Right cardiac atrium (tissue), 5 donors: ENCODE measurements around the gene GUCA2A. TPM values are rescaled to one million over a fixed set of nuclear protein-coding genes. Genes with fewer than 3 reads are reported as not detected.
A peak's percentile ranks its signal among the peaks of the same experiment; 100 is the strongest.
"Not testable (repeated sequence)": the region's sequence is repeated elsewhere in the genome, so short reads cannot be mapped to it uniquely, and the experiment has no call there.

Source experiments
- ATAC-seq, 2 donors: fragments of 200-7000 bp; cut with Tn5 transposase; one replicate each; pipeline versions ENCODE4 v1.8.0 to v1.9.1; 2020; ENCODE audit warnings: moderate library complexity in 2 of 2, mild to moderate bottlenecking in 1 of 2
- DNase-seq, 3 donors: peaks; one replicate each; pipeline ENCODE4 v3.0.0-alpha.2; 2020
- H3K27ac ChIP-seq: one replicate; pipeline ENCODE4 v1.5.1; 2013; ENCODE audit warnings: mild to moderate bottlenecking, low read length, control low read depth, moderate library complexity
- H3K27me3 ChIP-seq: one replicate; pipeline ENCODE4 v1.6.1; 2013; ENCODE audit not compliant: control insufficient read depth, insufficient read depth
- H3K4me1 ChIP-seq: one replicate; pipeline ENCODE4 v1.6.1; 2013; ENCODE audit warnings: low read length; ENCODE audit not compliant: control insufficient read depth, insufficient read depth
- H3K4me3 ChIP-seq: one replicate; pipeline ENCODE4 v1.5.1; 2013; ENCODE audit warnings: low read length, control low read depth
- H3K9me3 ChIP-seq: one replicate; pipeline ENCODE4 v1.6.1; 2013; ENCODE audit warnings: low read length; ENCODE audit not compliant: control insufficient read depth
- WGBS: extraction: QIAGEN DNeasy Blood & Tissue Kit; methylation state at CpG from one replicate; pipeline ENCODE4 v1.1.7; 2013; 5-methylcytosine and 5-hydroxymethylcytosine counted together
- intact Hi-C, 4 donors: fragments of 100-400 bp; cut with DNase I; formaldehyde crosslinking; loops; one replicate each; pipeline versions ENCODE4 v1.11.0 to v1.14.0; 2022 to 2023
- long read RNA-seq, 4 donors: library from polyadenylated mRNA; unstranded; transcript quantifications; one replicate each; pipeline ENCODE4 v2.0.0, GENCODE V29; 2020 to 2021
- polyA plus RNA-seq: library from polyadenylated mRNA; stranded (reverse); fragments of 200-250 nt; gene quantifications from one replicate; pipeline ENCODE4 v1.2.3, GENCODE V29; 2013
- total RNA-seq, 4 donors: library from RNA; stranded (reverse); fragmentation: NEBNext Ultra II Directional; extraction: Animal tissue kit (Norgen Biotek cat#: 25700); gene quantifications; one replicate each; pipeline ENCODE4 v1.2.1, GENCODE V29; 2021
- donor health status: healthy with polysubstance abuse.
- donor health status: DM: no; HTN: yes; CAD: no.
- donor health status: DM: no; HTN: no; CAD: no.
- donor health status: DM: no; HTN: yes; CAD: no; lungs with severe emphysema.
- donor health status: DM: yes; HTN: yes; CAD: no.

GUCA2A gene
- not detected for total RNA-seq
- polyA plus RNA-seq = not detected
- long read RNA-seq, donor 1 = 0 reads
- long read RNA-seq, donor 2 = 0 reads
- long read RNA-seq, donor 3 = 0 reads
- long read RNA-seq, donor 4 = 0 reads

DNA sequence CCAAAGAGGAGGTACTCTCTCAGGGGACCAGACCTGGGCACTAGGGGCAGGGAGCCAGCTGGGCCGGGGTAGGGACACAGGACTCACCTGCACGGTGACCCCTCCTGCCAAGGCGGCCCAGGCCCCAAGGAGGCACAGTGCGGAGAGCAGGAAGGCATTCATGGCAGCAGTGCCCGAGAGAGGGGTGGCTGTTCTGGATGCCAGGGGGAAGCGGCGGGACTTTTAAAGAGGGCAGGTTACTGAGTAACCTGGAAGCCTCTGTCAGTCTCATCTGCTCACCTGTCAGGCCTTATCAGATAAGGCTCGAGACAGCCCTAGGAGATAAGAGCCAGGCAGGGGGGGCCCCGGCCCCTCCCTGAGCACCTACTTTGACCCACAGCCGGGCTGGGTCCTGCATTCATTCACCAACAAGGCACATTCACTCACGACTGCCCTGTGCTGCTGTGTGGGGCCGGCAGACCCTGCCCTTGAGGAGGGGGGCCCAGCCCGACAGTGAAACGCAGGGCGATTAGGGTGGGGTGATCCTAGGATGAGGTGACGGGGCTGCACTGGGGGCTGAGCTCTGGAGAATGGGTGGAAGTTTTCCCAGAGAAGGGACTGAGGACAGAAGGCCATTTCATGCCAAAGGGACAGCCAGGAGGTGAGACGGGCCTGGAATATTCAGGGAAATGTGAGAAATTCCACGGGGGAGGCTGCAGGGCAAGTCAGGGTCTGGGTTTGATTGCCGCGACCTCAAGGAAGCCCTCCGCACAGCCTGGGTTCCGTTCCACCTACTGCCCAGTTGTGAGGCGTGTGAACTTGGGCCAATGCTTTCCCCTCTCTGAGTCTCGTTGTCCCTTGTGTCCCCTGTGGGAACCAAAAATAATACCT, at the start of gene GUCA2A:
Gene GUCA2A (minus strand): TSS at position 195 of the 870 bp plus-strand sequence. CDS start 33 bp downstream, at position 162.
- H3K27ac ChIP-seq = no peak within 1 kb of the TSS

DNA sequence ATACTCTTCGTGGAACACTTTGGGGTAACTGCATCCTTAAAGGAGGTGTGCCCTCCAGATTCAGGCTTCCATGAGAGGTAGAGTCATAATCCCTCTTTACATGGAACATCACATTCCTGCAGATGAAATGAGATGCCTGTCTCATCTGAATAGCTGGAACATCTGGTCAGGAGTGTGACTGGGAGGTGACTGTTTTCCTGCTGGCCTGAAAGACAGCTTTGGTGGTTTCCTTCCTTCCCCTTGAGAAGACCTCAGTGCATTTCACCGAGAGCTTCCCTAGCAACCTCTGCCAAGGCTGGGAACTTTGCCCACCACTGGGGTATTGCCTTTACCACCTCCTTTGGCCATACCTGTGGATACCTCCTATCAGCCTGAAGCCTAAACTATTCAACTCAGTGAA, 46.7 kb upstream of the GUCA2A start:
- intact Hi-C loops = no loop called here
- Histone ChIP-seq H3K4me1 (peaks cover 7% of the 10 kb centered on the region), H3K9me3 (no peaks in the 10 kb centered on the region), H3K4me3 (no peak overlapping the region), H3K27ac (no peak overlapping the region), H3K27me3 (no peaks in the 10 kb centered on the region)
- WGBS = 70% methylated on average over 2 of the region's 2 CpGs
- DNase-seq (no peak), ATAC-seq (no peak)

More for the DNA sequence above, at the start of gene GUCA2A:
- intact Hi-C loops = no loop called here
- Histone ChIP-seq H3K27me3 (no peaks in the 10 kb centered on the region), H3K4me3 (no peak within 1 kb of the TSS), H3K4me1 (peaks cover 9% of the 10 kb centered on the region), H3K9me3 (no peaks in the 10 kb centered on the region)
- DNase-seq (no peak), ATAC-seq (peak in 1 of 2 donors; percentile 4)
- 72% methylated on average over 24 of the region's 24 CpGs for WGBS

- H3K9me3 ChIP-seq = no peaks in the 10 kb centered on the region
- H3K4me1 ChIP-seq = peaks cover 7% of the 10 kb centered on the region
- ATAC-seq = no peak
- no peak for DNase-seq
- intact Hi-C loops = no loop called here
- H3K4me3 ChIP-seq = no peak overlapping the region
- 88% methylated on average over 6 of the region's 6 CpGs for WGBS
- H3K27ac ChIP-seq = no peak overlapping the region
- no peaks in the 10 kb centered on the region for H3K27me3 ChIP-seq
These were observed 46.0 kb upstream of the GUCA2A start for GRCh38 chr1:42210421-42211133.

DNA sequence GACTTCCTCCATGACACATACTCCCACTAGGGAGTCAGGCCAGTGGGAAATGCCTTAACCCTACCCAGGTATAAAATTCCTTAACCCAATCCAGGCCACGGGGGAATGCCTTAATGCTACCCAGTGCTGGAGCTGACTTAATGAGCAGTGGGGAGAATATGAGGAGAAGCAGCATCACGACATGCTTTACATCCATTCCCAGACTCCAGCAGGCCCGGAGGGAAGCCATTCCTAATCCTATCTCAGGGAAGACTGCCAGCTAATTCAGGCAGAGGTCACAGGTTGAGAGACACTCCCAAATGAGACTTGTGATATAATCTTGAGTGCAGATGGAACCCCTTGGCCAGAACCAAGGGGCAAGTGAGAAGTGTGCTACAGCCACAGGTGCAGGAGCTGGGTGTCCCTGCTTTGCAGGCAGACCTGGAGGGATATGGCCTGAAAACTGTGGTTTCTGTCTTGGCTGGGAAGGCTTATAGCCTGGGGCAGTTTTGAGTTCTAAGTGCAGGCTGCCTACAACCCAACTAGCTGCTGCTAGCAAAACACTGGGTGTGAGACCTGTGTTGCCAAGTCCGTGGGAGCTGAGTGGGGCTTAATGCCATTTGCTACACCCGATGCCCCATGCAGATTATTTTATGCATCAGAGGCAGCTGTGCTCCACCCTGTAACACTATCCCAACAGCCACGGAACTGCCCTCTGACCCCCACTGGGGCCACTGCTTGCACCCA, 45.1 kb upstream of the GUCA2A start:
- intact Hi-C loops = no loop called here
- Histone ChIP-seq H3K4me1 (peaks cover 7% of the 10 kb centered on the region), H3K27ac (no peak overlapping the region), H3K9me3 (no peaks in the 10 kb centered on the region), H3K27me3 (no peaks in the 10 kb centered on the region), H3K4me3 (no peak overlapping the region)
- ATAC-seq (no peak), DNase-seq (peak in 1 of 3 donors; percentile 35)
- 59% methylated on average over 6 of the region's 6 CpGs for WGBS

DNA sequence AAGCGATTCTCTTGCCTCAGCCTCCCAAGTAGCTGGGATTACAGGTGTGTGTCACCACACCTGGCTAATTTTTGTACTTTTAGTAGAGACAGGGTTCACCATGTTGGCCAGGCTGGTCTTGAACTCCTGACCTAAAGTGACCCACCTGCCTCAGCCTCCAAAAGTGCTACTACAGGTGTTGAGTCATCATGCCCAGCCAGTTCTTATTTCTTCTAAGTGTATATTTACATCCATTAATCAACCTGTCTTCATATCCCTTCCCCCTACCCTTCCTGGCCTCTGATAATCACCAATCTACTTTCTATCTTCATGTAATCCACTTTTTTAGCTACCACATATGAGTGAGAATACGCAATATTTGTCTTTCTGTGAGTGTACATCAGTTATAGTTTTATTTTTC, 42.4 kb upstream of the GUCA2A start:
- intact Hi-C loops, ATAC-seq, H3K4me1 ChIP-seq, H3K27me3 ChIP-seq, H3K27ac ChIP-seq, DNase-seq, H3K9me3 ChIP-seq, H3K4me3 ChIP-seq: not testable (repeated sequence)
- WGBS = 98% methylated on average over 2 of the region's 2 CpGs

DNA sequence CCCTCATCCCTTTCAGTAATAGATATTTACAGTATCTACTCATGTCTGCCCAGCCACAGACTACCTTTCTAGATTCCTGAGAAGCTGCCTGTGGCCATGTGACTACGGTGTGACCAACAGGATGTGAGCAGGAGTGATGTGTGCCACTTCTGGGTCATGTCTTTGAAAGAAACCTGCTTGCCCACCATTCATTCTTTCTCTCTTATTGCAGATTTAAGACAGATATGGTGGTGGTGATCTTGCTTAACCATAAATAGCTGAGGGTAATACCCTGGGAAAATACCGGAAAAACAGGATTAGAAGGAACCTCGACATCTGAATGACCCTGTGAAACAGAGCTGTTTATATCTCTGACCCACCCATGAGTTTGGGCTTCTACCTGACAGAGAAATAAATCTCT, 41.6 kb upstream of the GUCA2A start:
- intact Hi-C loops = no loop called here
- H3K27me3 ChIP-seq = no peaks in the 10 kb centered on the region
- WGBS = 93% methylated on average over 3 of the region's 3 CpGs
- no peaks in the 10 kb centered on the region for H3K9me3 ChIP-seq
- DNase-seq (no peak), ATAC-seq (no peak)
- H3K4me1 ChIP-seq = peaks cover 5% of the 10 kb centered on the region
- no peak overlapping the region for H3K27ac ChIP-seq
- H3K4me3 ChIP-seq = no peak overlapping the region

DNA sequence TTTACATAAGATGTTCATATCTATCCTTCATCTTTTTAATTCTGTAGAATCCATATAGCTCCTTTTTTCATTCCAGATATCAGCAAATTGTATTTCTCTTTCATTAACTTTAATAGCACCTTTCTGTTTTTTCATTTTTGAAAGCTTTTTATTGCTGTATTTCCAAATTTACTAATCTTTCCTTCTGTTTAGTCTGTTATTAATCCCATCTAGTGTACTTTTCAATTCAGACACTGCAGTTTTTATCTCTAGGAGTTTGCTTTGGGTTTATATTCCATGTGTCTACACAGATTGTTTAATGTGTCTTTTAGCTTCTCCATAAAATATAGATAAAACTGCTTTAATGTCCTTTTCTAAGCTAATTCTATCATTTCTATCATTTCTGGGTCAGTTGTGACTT, 37.4 kb upstream of the GUCA2A start:
- ATAC-seq = no peak
- H3K27me3 ChIP-seq = no peaks in the 10 kb centered on the region
- H3K4me3 ChIP-seq = no peak overlapping the region
- no peak for DNase-seq
- H3K27ac ChIP-seq = no peak overlapping the region
- intact Hi-C loops = no loop called here
- H3K4me1 ChIP-seq = no peaks in the 10 kb centered on the region
- no peaks in the 10 kb centered on the region for H3K9me3 ChIP-seq

GRCh38 chr1:42198251-42198650, 33.7 kb upstream of the GUCA2A start:
- Histone ChIP-seq H3K27ac (no peak overlapping the region), H3K4me1 (no peaks in the 10 kb centered on the region), H3K27me3 (no peaks in the 10 kb centered on the region), H3K9me3 (no peaks in the 10 kb centered on the region), H3K4me3 (no peak overlapping the region)
- intact Hi-C loops = no loop called here
- no peak for ATAC-seq
- no peak for DNase-seq
- WGBS = 90% methylated on average over 5 of the region's 5 CpGs

GRCh38 chr1:42195841-42196240, 31.3 kb upstream of the GUCA2A start:
- Histone ChIP-seq H3K9me3 (no peaks in the 10 kb centered on the region), H3K27me3 (no peaks in the 10 kb centered on the region), H3K27ac (no peak overlapping the region), H3K4me3 (no peak overlapping the region), H3K4me1 (no peaks in the 10 kb centered on the region)
- WGBS = 96% methylated on average over 3 of the region's 3 CpGs
- intact Hi-C loops = no loop called here
- DNase-seq (no peak), ATAC-seq (no peak)

DNA sequence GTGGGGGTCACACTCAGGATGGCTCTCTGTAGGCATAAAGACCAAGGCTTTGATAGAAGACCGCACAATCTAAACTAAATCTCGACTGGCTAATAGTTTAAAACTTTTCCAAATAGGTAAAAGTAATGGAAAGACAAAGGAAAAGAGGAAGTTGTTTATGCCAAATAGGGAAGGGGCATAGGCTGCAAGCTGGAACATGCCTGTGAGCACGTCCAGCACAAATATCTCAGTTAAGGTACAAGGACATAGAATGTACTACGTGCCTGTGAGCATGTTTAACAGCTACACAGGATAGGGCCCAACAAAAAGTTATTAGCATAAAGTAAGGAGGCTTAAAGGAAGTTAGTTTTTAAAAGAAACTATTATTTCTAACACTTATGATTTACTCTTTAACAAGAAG, 27.6 kb upstream of the GUCA2A start:
- no peaks in the 10 kb centered on the region for H3K9me3 ChIP-seq
- no peaks in the 10 kb centered on the region for H3K4me1 ChIP-seq
- H3K27ac ChIP-seq = no peak overlapping the region
- H3K27me3 ChIP-seq = no peaks in the 10 kb centered on the region
- 87% methylated on average over 4 of the region's 4 CpGs for WGBS
- no peak overlapping the region for H3K4me3 ChIP-seq
- intact Hi-C loops = no loop called here
- no peak for ATAC-seq
- no peak for DNase-seq

DNA sequence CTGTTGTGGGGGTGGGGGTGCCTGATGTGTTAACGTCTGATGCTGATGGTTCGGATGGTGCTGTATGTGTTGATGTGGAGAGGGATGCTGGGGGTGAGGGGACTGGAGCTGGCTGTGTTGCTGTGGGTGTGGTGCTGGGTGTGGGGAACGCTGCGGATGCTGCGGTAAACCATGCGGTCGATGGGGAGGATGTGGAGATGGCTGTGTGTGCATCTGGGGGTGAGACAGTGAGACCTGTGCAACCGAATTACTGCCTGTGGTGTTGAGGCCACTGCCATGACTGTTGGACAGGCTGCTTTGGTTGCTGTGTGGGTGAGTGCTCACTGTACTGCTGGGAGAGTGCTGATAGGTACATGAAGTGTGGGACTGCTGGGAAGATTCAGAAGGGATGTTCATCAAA, 26.8 kb upstream of the GUCA2A start:
- ATAC-seq = no peak
- Histone ChIP-seq H3K27me3 (no peaks in the 10 kb centered on the region), H3K4me1 (no peaks in the 10 kb centered on the region), H3K27ac (no peak overlapping the region), H3K9me3 (no peaks in the 10 kb centered on the region), H3K4me3 (no peak overlapping the region)
- no peak for DNase-seq
- 93% methylated on average over 8 of the region's 8 CpGs for WGBS
- intact Hi-C loops = no loop called here
